ENCODE data around the gene PP2D1.
"Not testable (repeated sequence)": the region's sequence is repeated elsewhere in the genome, so short reads cannot be mapped to it uniquely, and the experiment has no call there.

DNA sequence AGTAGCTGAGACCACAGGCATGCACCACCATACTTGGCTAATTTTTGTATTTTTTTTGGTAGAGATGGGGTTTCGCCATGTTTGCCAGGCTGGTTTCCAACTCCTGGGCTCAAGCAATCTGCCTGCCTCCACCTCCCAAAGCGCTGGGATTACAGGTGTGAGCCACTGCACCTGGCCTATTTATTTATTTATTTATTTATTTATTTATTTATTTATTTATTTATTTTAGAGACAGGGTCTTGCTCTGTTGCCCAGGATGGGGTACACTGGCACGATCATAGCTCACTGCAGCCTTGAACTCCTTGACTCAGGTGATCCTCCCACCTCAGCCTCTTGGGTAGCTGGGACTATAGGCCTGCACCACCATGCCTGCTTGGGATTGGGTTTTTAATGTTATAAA, 33.1 kb upstream of the PP2D1 start:
- TF ChIP-seq, protein P1, sequence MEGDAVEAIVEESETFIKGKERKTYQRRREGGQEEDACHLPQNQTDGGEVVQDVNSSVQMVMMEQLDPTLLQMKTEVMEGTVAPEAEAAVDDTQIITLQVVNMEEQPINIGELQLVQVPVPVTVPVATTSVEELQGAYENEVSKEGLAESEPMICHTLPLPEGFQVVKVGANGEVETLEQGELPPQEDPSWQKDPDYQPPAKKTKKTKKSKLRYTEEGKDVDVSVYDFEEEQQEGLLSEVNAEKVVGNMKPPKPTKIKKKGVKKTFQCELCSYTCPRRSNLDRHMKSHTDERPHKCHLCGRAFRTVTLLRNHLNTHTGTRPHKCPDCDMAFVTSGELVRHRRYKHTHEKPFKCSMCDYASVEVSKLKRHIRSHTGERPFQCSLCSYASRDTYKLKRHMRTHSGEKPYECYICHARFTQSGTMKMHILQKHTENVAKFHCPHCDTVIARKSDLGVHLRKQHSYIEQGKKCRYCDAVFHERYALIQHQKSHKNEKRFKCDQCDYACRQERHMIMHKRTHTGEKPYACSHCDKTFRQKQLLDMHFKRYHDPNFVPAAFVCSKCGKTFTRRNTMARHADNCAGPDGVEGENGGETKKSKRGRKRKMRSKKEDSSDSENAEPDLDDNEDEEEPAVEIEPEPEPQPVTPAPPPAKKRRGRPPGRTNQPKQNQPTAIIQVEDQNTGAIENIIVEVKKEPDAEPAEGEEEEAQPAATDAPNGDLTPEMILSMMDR (conservative IDR thresholded peaks at IDR 0.05 in 1 of 2, IDR thresholded peaks at IDR 0.05 in 1 of 2; ENCODE audit: low read depth in 1 of 2, low read length in 2 of 2): not testable (repeated sequence)
- TF ChIP-seq EZH2 (IDR thresholded peaks at IDR 0.05; ENCODE audit: low read length, missing control alignments): not testable (repeated sequence)
